Skeletal muscle cell (primary cell): ENCODE data around the gene CELSR1.
"Not testable (repeated sequence)": the region's sequence is repeated elsewhere in the genome, so short reads cannot be mapped to it uniquely, and the experiment has no call there.

Source experiments
- DNase-seq: peaks from one replicate; pipeline ENCODE4 v3.0.0-alpha.2; 2010; ENCODE audit warnings: low read depth
- H3K4me3 ChIP-seq: 2 replicates; pipeline ENCODE4 v1.5.1; 2011; ENCODE audit warnings: low read depth, mild to moderate bottlenecking, control low read depth, low read length, moderate library complexity

The CELSR1 gene

DNA sequence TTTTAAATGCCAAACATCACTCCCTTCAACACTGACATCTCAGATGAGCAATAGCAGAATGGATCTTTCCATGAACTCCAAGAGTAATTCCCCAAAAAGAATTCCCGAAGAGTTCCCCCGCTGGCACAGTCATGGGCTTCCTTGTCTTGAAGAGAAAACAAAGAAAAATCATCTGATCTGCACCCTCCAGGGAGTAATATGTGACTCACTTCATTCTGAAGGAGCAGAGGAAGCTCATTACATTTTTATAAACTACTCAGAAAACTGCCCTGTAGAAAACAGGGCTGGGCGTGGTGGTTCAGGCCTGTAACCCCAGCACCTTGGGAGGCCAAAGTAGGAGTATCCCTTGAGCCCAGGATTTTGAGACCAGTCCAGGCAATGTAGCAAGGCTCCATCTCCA is 35.7 kb downstream of the CELSR1 start:
- DNase-seq = peak; percentile 28
- no peak overlapping the region for H3K4me3 ChIP-seq

DNA sequence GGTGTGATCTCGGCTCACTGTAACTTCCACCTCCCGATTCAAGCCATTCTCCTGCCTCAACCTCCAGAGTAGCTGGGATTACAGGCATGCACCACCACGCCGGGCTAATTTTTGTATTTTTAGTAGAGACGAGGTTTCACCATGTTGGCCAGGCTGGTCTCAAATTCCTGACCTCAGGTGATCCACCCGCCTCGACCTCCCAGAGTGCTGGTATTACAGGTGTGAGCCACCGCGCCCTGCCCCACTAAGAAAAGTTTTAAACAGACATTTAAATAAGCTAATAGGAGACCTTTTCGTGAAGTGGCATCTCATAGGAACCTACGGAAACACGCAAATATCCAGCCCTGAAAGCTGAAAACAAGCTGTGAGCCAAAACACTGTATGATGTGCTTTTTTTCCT is 36.2 kb downstream of the CELSR1 start:
- H3K4me3 ChIP-seq, DNase-seq: not testable (repeated sequence)

- no peak for DNase-seq
- H3K4me3 ChIP-seq = no peak overlapping the region
Measured at GRCh38 chr22:46500201-46500600, 37.2 kb downstream of the CELSR1 start.

DNA sequence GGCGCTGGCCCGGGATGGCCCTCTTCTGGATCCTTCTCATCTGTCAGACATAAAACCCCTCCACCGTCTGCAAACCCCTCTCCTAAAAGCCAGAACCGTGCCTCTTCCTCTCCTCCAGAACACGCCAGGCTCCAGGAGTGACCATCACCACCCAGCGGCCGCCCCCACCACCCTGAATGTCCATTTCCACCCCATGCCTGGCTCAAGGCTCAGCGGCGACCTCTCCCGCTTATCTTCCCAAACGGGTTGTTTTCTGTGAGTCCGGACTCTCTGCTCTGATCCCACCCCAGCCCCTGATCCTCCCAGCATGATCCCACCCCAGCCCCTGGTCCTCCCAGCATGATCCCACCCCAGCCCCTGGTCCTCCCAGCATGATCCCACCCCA is 37.6 kb downstream of the CELSR1 start:
- no peak overlapping the region for H3K4me3 ChIP-seq

DNA sequence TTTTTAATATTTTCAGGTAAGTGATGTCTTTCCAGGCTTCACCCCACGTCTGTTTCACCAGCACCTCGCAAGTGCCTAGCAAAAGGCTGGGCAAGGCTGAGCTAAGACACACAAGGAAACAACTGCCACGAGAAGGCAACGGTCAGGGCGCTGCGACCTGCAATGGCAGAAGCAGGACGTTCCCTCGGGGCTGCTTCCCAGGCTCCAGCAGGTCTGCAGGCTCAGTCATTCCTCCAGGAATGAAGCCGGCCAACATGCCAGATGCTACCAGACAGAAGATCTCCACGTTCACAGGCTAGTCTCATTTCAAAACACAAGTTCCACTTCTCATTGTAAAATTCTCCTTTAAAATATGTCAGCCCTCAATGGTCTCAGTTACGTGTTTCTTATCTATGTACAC is 45.5 kb downstream of the CELSR1 start:
- no peak for DNase-seq
- H3K4me3 ChIP-seq = no peak overlapping the region

More for the DNA sequence above, 37.6 kb downstream of the CELSR1 start:
- no peak for DNase-seq

DNA sequence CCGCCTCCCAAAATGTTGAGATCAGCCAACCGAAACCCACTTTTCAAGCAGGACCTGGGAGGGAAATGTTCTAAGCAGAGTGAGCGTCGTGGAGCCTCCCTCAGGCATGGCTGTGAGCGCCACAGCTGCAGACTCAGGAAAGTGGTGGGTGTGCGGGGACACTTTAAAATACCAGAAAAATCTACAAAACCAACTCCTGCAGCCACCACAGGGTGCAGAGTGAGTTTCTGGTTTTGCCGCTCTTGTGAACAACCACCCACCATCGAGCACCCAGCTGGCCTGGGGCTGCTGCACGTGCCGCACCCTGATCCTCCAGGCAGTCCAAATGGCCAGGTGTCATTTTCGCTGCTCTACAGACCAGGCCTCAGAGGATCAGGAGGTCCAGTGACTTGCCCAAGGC is 46.9 kb downstream of the CELSR1 start:
- DNase-seq = no peak
- no peak overlapping the region for H3K4me3 ChIP-seq

DNA sequence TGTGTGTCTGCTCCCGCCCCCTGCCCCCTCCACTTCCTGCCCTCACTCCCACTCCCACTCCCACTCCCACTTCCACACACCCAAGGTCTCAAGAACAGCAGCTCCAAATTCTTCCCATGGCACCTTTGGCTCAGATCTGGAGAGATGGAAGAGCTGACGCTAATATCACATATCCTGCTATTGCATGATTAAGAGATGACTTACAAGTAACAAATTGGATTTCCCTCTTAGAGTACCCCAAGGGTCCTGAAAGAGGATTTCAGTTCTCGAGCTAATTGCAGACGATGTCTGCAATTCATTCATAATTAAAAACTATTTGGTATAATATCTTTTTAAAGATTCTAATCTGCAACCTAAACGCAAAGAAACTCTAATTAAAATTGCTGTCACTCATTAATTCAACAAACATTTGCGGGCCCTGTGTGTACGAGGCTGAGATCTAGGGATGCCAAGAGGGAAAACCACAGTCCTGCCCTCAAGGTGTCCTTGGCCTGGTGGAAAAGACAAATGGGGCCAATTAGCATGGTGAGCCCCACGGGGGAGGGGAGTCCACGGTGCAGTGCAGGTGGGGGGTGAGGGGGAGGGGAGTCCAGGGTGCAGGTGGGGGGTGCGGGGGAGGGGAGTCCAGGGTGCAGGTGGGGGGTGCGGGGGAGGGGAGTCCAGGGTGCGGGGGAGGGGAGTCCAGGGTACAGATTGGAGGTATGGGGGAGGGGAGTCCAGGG is 50.3 kb downstream of the CELSR1 start:
- no peak overlapping the region for H3K4me3 ChIP-seq
- no peak for DNase-seq

DNA sequence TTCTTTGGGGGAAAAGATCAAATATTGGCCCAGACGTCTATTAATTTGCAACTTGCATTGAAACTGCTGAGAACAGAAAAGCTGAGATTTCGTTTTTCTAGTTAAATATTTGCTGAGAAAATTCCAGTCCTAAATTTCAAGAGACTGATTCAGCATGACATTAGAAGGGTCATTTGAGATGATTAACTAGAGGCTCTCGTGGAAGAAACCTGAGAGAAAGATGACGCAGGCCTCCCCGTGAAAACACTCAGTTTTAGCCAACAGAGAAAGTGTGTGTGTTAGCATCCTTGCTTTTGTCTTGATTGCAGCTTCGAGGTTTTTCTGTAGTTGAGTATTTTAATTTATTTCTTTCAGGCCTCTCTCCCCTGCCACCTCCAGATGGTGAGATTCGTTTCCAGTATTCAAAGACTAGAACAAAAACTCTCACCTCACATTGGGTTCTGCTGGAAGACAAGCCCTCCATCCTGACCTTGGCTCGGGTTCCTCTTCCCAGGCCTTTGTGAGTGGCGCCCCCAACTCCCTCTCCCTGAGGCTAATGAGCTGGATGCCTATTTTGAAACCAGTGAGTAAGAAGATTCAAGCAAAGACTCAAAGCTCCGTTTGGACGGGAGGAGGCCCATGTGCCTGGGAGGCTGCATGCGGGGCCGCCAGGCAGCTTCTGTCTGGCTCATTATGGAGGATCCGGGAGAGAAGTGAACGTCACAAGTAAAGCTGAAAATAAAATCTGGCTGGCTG is 52.4 kb downstream of the CELSR1 start:
- H3K4me3 ChIP-seq = no peak overlapping the region
- DNase-seq = no peak

DNA sequence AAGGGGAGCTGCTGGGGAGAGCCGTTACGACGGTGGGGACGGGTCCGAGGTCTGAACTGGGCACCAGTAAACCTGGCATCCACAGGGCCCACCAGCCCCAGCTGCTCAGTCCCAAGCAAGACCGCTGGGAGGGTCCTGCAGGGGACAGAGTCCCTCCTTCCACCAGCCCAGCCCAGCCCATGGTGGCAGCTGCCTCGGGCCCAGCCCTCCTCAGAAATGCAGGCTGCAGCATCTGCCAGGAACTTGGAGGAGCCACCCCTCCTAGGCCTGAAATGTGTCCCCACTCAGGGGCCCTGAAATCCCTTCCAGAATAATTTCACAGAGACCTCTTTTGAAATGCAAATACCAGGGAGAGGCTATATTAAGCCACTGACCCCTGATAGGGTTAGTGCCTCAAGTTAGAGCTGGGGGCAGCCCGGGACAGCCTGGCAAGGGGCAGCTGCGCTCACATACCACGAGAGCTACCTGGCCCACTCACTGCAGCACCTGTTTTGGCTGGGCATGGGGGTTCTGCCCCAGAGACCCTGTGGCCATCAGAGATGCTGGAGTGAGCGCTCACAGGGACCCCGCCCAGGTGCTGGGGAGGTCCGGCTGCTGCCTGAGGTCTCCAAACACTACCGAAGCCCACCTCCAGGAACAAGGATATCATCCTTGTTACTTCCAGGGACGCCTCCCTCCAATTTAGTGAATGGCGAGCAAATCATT is 53.1 kb downstream of the CELSR1 start:
- DNase-seq = no peak
- H3K4me3 ChIP-seq = no peak overlapping the region

- H3K4me3 ChIP-seq = no peak overlapping the region
- no peak for DNase-seq
Measured at GRCh38 chr22:46483353-46483752, 54.1 kb downstream of the CELSR1 start.

DNA sequence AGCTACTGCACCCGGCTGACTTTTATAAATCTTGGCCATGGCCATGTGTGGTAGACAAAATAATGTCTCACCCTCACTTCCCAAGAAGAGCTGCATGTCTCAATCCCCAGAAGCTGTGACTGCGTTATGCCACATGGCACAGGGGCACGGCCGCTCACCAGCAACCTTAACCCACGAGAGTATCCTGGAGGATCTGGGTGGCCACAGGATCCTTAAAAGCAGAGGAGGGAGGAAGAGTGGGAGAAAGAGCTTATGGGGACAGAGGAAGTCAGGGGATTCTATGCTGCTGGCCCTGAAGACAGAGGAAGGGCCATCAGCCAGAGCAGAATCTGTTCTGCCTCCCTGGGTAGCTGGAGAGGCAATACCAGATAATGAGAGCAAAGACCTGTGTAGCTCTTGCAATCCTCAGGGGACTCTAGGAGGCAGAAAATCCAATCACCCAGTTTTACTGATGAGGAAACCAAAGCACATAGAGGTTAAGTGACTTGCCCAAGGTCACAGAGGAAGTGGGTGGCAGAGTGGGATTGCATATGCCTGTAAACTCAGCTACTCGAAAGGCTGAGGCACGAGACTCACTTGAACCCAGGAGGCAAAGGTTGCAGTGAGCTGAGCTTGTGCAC is 55.3 kb downstream of the CELSR1 start:
- no peak overlapping the region for H3K4me3 ChIP-seq
- no peak for DNase-seq

DNA sequence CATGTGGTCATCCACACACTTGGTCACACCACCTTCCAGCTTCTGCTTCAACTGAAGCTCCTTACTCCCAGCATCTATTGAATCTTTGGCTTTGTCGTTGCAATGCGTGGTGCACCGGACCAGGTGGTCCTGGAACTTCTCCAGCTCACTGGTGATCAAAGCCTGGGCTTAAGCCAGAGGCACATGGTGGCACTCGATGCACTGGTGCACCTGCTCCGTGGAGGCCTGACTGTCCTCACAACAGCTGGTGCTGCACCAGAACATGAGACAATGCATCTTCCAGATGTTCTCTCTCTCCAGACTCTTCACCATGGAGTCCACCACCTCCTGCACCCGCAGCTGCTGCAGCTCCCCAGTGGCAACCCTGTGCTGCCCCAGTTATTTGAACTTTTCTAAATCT is 56.0 kb downstream of the CELSR1 start:
- DNase-seq = no peak
- no peak overlapping the region for H3K4me3 ChIP-seq

DNA sequence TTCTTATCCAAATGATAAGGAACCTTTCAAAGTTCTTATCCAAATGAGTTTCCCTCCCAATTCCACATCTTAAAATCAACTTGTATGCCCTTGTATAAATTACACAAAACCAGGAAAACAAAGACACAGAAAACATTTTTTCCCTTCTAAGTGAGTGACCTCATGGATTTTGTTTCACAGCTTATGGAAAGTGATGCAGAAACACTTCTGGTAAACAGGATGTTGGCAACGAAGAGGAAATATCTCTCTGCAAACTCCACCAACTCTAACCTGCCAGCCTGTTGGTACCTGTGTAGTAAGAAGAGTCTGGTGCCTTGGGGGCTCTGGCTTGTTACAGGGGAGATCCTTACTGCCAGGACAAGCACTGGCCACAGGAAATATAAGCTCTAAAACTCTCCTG is 57.0 kb downstream of the CELSR1 start:
- H3K4me3 ChIP-seq = no peak overlapping the region
- no peak for DNase-seq

DNA sequence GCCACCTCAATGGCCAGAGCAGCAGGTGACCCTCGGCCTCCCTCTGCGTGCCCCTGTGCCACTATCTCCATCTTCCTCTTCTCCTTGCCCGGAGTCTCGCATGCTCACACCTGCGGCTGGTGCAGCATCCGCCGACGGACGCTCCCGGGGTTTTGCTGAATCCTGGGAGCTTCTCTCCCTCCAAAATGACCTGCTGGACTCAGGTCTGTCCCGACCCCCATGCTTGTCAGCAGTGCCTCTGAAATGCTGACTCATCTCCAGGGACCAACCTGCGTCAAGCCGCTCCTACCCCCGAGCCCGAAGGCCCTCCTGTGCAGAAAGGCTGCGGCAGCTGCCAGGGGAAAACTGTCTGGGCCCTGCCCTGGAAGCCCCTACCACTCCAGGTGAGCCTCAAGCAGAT is 58.4 kb downstream of the CELSR1 start:
- no peak overlapping the region for H3K4me3 ChIP-seq
- no peak for DNase-seq

- no peak for DNase-seq
- H3K4me3 ChIP-seq = no peak overlapping the region
Measured at GRCh38 chr22:46478083-46478551, 59.3 kb downstream of the CELSR1 start.

DNA sequence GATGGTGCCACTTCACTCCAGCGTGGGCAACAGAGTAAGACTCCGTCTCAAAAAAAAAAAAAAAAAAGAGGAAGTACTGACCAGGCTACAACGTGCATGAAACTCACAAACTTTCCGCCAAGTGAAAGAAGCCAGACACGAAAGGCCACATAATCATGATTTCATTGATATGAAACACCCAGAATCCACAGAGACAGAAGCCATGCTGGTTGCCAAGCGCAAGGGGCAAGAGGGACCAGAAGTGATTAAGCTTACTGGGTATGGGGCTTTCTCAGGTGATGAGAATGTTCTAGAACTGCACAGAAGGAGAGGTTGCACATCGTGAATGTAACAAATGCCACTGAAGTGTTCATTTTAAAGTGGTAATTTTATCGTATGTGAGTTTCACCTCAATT is 60.9 kb downstream of the CELSR1 start:
- no peak overlapping the region for H3K4me3 ChIP-seq
- no peak for DNase-seq

DNA sequence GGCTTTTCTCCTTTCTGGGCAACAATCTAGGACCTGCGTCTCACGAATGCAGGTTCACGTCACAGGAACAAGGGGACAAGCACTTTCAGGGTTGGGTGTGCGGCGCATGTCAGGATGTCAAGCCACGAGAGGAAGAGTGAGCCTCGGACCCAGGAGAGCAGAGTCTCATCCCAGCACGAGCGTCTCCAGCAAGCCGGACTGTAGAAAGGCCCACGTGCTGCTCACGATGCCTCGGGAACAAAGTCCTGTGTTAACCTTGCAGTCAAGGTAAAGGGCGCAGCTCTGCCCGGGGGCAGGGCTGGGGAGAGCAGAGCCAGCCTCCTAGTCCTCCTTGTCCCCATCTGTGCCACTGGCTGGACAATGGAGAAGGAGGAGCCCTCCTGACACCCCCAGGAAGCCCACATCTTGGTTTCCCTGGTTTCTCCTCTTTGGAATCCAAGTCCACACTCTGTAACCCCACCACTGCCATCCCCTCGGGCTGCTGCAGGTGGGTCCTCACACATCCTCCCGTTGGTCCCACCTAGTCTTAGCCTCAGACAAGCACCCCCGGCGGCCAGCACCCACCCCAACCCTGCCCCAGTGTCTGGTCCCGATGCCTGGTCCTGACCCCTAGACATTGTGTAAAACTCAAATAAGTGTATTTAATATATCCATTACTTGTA is 63.4 kb downstream of the CELSR1 start:
- no peak overlapping the region for H3K4me3 ChIP-seq

GRCh38 chr22:46473021-46473779 is 64.2 kb downstream of the CELSR1 start:
- no peak overlapping the region for H3K4me3 ChIP-seq
- no peak for DNase-seq

More for the DNA sequence above, 63.4 kb downstream of the CELSR1 start:
- DNase-seq = no peak

DNA sequence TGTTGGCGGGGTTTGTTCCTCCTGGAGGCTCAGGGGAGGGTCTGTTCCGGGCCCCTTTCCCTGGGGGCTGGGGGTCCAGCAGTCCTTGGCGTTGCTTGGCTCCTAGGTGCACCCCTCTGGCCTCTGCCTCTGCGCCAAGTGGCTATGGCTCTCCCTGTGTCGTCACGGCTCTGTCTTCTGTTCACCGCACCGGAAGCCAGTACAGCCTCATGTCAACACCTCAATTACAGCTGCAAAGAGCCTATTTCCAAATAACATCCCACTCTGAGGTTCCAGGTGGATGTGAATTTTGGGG is 64.8 kb downstream of the CELSR1 start:
- H3K4me3 ChIP-seq = no peak overlapping the region
- DNase-seq = no peak
